HG02970 (cell line): Measurements from ENCODE around the gene COLGALT1.
"Not testable (repeated sequence)": the region's sequence is repeated elsewhere in the genome, so short reads cannot be mapped to it uniquely, and the experiment has no call there.

ENCODE experiments used
- ATAC-seq: cut with Tn5 transposase; IDR thresholded peaks from one replicate; pipeline ENCODE4 v1.9.1; 2021; ENCODE audit warnings: mild to moderate bottlenecking, moderate library complexity, moderate number of reproducible peaks; ENCODE audit not compliant: unreplicated experiment, low FRiP score

COLGALT1 gene

DNA sequence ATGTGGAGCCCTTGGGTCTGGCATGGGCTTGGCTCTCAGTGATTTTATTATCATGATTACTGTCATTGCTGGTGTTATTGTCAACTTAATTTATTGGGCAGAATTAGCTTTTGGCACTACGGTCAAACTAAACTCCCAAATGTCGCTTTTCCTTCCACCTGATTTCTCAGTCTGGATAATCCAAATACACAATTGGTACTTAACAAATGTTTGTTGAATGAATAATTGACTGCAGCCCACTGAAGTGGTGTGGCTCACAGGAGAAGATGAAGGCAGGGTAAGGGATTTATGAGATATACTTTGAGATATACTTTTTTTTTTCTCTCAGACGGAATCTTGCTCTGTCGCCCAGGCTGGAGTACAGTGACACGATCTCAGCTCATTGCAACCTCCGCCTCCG, 1.5 kb downstream of the COLGALT1 start:
- ATAC-seq = no peak

DNA sequence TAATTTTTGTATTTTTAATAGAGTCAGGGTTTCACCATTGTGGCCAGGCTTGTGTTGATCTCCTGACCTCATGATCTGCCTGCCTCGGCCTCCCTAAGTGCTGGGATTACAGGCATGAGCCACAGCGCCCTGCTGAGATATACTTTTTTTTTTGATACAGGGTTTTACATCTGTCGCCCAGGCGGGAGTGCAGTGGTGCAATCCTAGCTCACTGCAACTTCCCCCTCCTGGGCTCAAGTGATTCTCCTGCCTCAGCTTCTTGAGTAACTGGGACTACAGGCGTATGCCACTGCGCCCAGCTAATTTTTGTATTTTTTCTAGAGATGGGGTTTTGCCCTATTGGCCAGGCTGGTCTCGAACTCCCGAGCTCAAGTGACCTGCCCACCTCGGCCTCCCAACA, 2.0 kb downstream of the COLGALT1 start:
- ATAC-seq = no peak

DNA sequence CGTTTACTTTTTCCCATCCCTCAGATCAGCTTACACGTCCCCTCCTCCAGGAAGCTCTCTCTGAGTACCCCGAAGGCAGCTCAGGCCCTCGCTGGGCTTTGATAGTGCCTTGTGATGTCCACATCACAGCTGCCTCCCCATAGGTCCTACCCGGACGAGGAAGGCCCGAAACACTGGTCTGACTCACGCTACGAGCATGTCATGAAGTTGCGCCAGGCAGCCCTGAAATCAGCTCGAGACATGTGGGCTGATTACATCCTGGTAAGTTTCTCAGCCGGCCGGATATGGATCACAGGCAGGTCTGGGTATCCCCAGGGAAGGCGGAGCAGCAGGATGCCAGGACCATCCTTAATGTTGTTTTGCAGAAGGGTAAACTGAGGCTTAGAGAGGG, 4.8 kb downstream of the COLGALT1 start:
- no peak for ATAC-seq

DNA sequence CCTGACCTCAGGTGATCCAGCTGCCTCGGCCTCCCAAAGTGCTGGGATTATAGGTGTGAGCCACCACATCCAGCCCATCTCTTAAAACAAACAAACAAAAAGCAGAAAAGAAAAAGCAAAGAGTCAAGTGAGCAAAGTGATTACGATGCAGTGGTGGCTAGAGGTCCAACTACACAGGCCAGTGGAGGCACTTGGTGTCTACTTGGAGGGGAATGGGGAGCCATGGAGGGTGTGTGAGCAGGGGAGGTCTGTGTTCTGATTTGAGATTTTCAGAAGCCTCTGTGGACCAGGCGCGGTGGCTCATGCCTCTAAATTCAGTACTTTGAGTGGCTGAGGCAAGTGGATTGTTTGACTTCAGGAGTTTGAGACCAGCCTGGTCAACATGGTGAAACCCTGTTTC, 6.6 kb downstream of the COLGALT1 start:
- ATAC-seq = no peak

DNA sequence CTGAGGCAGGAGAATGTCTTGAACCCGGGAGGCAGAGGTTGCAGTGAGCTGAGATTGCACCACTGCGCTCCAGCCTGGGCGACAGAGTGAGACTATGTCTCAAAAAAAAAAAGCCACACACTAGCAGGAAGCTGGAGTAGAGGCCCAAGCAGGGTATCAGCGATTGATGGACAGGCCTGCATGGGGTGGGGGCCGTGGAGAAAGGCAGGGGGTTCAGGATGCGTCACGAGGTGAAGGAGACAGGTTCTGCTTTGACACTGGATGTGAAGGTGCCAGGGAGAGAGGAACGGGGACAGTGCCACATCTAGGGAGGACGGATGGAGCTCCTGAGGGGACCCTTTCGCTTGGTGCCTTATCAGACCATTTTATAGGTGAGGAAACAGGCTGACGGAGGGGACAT, 7.1 kb downstream of the COLGALT1 start:
- no peak for ATAC-seq

DNA sequence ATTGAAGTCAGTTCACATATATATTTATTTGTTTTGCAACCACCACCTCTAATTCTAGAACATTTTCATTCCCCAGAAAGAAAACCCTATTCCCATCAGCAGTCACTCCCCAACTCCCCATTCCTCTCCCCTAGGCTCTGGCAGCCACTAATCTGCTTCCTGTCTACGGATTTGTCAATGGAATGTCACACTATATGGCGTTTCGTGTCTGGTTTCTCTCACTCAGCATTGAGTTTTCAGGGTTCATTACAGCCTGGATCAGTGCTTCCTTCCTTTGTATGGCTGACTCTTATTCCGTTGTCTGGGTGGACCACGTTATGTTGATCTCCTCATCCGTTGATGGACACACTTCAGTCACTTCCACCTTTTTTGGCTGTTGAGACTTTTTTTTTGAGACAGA, 9.3 kb downstream of the COLGALT1 start:
- no peak for ATAC-seq

DNA sequence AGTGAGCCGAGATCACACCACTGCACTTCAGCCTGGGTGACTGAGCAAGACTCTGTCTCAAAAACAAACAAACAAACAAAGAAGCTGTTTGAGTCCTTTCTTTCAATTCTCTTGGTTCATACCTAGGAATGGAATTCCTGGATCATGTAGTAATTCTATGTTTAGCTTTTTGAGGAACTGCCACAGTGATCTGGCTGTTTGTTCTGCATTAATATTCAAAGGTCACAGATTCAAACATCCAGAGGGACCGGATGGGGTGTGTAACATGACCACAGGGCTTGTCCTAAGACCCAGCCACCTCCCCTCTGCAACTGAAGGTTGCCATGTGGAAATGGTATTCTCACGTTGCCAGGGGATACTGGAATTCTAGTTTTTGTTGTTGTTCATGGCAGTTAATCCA, 10.2 kb downstream of the COLGALT1 start:
- no peak for ATAC-seq

DNA sequence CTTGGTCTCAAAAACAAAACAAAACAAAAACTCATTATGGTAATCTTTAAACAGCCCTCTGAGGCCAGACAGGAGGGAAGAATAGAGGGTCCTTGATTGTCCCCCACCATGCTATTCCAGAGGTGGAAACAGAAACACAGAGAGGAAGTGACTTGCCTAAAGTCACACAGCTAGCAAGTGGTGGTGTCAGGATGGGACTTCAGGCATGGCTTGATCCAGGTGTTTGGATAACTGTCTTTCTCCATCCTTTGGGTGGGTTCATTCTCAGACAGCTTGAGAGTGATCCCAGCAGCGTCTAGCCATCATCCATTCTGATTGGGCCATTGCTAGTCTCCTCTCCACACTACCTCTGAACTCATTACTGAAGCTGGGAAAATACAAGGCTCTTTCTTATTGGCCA, 12.5 kb downstream of the COLGALT1 start:
- ATAC-seq = no peak

DNA sequence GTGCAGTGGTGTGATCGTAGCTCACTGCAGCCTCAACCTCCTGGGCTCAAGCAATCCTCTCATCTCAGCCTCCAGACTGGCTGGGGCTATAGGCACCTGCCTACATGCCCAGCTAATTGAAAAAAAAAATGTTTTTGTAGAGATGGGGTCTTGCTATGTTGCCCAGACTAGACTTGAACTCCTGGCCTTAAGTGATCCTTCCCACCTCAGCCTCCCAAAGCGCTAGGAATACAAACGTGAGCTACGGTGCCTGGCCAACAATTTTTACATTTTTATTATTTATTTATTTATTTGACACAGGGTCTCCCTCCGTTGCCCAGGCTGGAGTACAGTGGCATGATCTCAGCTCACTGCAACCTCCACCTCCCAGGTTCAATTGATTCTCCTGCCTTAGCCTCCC, 14.8 kb downstream of the COLGALT1 start:
- ATAC-seq = not testable (repeated sequence)

DNA sequence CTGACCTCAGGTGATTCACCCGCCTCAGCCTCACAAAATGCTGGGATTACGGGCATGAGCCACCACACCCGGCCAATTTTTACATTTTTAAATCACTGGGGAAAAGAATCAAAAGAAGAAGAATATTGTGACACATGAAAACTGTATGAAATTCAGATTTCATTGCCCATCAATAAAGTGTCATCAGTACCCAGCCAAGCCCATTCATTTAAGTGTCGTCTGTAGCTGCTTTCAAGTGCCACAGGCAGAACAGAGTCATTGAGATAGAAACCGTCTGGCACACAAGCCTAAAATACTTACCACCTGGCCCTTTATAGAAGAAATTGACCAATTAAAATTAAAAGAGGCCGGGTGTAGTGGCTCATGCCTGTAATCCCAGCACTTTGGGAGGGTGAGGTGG, 15.3 kb downstream of the COLGALT1 start:
- ATAC-seq = no peak

DNA sequence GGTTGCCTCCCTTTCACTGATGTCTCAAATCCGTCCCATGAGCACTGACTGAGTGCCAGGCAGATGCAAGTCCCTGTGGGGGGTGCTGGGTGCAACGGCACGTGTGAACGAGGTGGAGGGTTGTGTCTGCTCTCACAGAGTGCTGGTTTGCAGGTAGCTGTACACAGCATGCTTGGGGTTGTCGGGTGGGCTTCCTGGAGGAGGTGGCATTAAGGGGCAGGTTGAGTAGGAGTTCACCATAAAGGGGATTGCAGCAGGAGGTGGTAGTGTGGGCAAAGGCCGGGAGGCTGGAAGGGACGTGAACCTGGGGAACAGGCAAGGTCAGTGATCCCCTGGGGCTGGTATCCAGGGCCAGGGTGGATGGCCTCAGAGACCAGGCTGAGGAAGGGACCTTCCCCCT, 17.2 kb downstream of the COLGALT1 start:
- ATAC-seq = no peak

DNA sequence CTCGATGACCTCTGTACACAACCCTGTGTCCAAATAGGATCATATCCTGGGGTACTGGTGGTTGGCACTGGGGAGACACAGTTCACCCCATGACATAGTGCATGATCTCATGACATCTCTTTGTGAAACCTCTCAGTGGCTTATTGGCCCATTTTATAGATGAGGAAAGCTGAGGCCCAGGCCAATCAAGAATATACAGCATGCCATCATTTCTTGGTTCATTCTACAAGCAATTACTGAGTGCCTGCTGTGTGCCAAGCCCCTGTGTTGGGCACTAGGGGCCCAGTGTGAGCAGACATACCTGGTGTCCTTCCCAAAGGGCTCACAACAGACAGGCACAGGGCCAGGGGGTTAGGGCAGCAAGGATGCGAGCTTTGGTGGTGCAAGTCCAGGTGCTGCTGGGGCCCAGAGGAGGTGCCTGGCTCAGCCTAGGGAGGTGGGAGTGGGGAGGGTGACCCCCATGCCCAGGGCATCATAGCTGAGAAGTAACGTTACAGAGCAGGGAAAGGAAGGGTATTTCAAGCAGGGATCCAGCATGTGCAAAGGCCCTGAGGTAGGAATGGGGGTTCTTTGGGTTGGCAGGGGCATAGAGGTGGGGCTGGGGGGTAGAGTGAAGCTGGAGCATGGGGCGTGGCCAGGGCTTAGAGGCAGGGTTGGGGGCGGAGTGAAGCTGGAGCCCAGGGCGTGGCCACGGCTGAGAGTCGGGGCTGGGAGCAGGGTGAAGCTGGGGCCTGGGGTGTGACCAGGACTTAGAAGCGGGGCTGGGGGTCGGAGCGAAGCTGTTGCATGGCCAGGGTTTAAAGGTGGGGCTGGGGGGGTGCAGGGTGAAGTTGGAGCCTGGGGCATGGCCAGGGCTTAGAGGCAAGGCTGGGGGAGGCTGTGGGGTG, 20.7 kb downstream of the COLGALT1 start:
- no peak for ATAC-seq

DNA sequence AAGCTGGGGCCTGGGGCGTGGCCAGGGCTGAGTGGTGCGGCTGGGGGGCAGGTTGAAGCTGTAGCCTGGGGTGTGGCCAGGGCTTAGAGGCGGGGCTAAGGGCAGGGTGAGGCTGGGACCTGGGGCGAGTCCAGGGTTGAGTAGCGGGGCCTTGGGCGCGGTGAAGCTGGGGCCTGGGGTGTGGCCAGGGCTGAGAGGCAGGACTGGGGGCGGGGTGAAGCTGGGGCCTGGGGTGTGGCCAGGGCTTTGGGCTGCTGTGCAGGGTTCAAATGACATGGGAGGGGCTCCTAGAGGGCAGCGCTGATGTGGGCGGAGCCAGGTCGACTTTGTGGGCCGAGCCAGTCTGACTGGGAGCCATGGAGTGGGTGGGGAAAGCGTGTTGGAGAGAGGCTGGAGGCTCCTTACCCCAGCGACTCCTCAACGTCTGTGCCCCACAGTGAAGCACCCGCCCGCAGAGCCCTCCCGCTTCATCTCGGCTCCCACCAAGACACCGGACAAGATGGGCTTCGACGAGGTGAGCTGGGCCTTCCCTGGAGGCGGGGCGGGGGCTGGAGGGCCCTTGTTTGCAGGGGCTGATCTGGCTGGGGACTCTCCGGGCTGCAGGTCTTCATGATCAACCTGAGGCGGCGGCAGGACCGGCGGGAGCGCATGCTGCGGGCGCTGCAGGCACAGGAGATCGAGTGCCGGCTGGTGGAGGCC, 21.5 kb downstream of the COLGALT1 start:
- ATAC-seq = no peak

DNA sequence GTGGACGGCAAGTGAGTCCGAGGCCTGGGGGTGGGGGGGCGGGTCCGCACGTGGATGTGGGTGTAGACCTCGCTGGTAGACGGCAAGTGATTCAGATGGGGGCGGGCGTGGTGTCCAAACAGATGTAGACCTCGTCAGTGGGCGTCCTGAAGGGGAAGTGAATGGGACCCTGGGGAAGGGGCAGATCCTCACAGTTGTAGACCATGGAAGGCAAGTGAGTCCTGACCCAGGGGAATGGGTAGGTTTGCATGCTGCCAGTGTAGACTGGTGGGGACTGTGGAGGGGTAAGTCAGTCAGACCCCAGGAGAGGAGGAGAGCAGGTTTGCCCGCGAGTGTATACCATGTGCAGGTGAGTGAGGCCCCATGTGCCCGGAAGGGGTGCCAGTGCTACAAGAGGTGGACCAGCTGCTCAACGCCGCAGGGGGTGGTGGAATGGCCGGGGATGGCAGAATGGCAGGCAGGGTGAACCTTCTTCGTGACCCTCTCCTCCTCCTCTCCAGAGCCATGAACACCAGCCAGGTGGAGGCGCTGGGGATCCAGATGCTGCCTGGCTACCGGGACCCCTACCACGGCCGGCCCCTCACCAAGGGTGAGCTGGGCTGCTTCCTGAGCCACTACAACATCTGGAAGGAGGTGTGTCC, 22.1 kb downstream of the COLGALT1 start:
- ATAC-seq = no peak

DNA sequence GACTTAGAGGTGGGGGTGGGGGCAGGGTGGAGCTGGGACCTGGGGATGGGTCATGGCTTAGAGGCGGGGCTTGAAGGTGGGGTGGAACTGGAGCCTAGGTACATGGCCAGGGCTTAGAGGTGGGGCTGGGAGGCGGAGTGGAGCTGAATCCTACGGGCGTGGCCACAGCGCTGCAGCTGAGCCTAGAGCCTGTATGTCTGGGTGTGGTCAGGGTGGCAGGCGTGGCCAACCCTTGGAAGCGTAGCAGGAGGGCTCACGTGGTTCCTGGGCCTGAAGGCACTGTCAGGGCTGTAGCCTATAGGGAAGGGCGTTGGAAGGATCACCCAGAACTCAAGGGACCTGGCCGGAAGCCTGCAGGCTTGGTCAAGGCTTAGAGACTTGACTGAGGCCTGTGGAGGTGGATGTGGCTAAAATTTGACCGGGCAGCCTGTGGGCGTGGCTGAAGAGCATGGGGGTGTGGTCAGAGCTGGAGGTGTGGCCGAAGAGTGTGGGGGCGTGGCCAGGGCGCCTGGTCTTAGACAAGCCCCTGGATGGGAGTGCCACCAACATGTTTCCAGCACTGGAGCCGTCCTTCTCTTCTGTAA, 24.3 kb downstream of the COLGALT1 start:
- ATAC-seq = no peak

DNA sequence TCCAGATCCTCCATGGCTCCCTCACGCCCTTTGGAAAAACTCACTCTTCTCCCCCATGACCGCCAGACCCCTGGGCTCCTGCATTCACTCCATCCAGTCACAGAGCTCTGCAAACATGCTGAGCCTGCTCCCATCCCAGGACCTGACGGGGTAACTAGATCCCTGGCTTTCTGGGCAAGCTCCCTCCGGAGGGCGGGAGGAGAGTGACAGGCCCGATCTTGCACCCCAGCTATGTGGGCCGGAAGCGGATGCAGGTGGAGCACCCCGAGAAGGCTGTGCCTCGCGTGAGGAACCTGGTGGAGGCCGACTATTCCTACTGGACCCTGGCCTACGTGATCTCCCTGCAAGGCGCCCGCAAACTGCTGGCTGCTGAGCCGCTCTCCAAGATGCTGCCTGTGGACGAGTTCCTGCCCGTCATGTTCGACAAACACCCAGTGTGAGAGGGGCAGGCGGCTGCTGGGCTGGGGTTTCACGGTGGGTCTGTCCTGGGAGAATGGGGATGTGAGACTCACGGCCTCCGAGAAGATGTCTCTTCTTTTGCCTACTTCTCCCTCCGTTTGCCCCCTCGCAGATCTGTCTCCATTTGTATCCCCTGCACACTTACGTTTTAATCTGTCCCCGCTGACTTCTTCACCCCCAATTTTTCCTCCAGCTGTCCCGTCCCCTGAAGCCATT, 25.2 kb downstream of the COLGALT1 start:
- no peak for ATAC-seq

DNA sequence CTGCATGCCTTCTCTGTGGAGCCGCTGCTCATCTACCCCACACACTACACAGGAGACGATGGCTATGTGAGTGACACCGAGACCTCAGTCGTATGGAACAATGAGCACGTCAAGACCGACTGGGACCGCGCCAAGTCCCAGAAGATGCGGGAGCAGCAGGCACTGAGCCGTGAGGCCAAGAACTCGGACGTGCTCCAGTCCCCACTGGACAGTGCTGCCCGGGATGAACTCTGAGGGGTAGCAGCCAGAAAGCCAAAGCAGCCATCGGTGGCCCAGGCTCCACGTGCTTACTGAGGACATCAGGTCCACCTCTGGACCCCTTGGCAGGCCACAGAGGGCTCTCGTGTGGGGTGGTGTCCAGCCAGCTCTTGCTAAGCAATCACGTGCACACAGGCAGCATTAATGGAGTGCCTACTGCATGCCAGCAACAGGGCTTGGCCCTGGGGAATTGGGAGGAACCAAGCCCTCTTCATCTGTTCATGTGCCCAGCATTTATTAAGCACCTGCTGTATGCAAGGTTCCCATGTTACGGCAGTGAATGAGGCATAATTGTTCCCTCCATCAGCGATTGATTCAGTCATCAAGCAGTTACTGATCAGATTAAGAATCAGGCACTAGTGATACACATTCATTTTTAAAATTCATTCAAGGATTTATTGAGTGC, 25.9 kb downstream of the COLGALT1 start:
- no peak for ATAC-seq

DNA sequence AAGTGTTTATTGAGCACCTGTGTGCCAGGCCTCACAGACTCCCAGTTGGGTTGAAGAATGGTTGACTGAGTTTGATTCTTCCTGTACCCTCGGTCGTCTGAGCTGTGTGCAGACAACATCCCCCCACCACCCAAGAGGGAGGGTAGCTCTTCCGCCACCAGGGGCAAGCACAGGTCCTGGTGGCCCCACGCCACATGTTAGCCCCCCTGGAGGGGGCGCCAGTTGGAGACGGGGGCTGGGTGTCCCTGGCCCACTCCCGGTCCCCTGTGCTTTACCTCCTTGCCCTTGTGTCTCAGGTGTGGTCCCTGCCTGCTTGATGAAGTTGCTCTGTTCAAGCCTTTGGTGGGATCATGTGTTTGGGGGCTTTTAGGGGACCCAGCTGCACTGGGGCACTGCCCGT, 27.2 kb downstream of the COLGALT1 start:
- ATAC-seq = no peak

DNA sequence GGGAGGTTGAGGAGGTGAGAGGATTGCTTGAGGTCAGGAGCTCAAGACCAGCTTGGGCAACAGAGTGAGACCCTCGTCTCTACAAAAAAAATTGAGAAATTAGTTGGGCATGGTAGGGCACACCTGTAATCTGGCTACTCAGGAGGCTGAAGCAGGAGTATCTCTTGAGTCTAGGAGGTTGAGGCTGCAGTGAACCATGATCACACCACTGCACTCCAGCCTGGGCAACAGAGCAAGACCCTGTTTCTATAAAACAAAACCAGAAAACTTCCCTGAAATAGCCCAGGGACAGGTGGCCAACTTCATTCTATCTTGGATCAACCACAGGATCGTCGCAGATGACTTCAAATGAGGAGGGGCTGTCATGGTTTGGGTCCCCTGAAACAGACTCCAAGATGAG, 28.7 kb downstream of the COLGALT1 start:
- ATAC-seq = no peak

DNA sequence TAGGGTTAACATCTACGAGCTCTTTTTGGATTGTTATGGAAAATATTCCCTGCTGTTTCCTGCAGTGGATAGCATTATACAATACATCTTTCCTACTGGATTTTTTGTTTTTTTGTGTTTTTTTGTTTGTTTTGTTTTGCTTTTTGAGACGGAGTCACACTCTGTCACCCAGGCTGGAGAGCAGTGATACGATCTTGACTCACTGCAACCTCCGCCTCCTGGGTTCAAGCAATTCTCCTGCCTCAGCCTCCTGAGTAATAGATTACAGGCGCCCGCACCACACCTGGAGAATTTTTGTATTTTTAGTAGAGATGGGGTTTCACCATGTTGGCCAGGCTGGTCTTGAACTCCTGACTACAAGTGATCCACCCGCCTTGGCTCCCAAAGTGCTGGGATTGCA, 29.9 kb downstream of the COLGALT1 start:
- ATAC-seq = not testable (repeated sequence)
